Lower leg skin (tissue), 4 donors: Measurements from ENCODE around the gene DENND6B. TPM values are rescaled to one million over a fixed set of nuclear protein-coding genes. Genes with fewer than 3 reads are reported as not detected.

ENCODE experiments used
- DNase-seq, 2 donors: peaks; one replicate each; pipeline ENCODE4 v3.0.0-alpha.2; 2019; ENCODE audit warnings: low spot score in 2 of 2
- H3K4me3 ChIP-seq: fragments of 200-600 bp; sonication (generic); 2 replicates; pipeline ENCODE4 v1.5.1; 2017; ENCODE audit warnings: mild to moderate bottlenecking, low read depth; ENCODE audit not compliant: poor library complexity, severe bottlenecking
- POLR2A ChIP-seq, 2 donors: fragments of 450-650 bp; IDR thresholded peaks; one replicate each; pipeline ENCODE4 v1.6.1; 2016 to 2017; ENCODE audit warnings: antibody characterized with exemption in 2 of 2, mild to moderate bottlenecking in 1 of 2, moderate library complexity in 1 of 2
- WGBS, 2 donors: methylation state at CpG; one replicate each; pipeline ENCODE4 v1.1.5; 2018; 5-methylcytosine and 5-hydroxymethylcytosine counted together
- intact Hi-C: fragments of 100-400 bp; cut with DNase I; formaldehyde crosslinking; loops from one replicate; pipeline ENCODE4 v1.15.0; 2023; ENCODE audit warnings: low total_unique reads
- total RNA-seq, 4 donors: library from RNA; depleted of rRNA; stranded (reverse); fragments of >200 nt; gene quantifications; one replicate each; pipeline ENCODE4 v1.1.0, GENCODE V29; 2016
- TF ChIP-seq, protein P1 (sequence below), 3 donors: fragments of 450-650 bp; IDR thresholded peaks; one replicate each; pipeline ENCODE4 v1.5.1; 2016; ENCODE audit warnings: antibody characterized with exemption in 3 of 3, mild to moderate bottlenecking in 3 of 3, moderate library complexity in 2 of 3

Gene DENND6B
- total RNA-seq, 4 donors from 2014 or later, result 0.97 to 8.8 (median 6.5) TPM

GRCh38 chr22:50298937-50299784, 27.7 kb downstream of the DENND6B start:
- WGBS, 2 donors, result 27 to 28% methylated on average over 43 to 48 of the region's 59 CpGs
- intact Hi-C loops, result no loop called here
- H3K4me3 ChIP-seq, result no peak overlapping the region
- no peak for DNase-seq
- TF ChIP-seq POLR2A (IDR thresholded peaks at IDR 0.05), result no peak
- TF ChIP-seq, protein P1, sequence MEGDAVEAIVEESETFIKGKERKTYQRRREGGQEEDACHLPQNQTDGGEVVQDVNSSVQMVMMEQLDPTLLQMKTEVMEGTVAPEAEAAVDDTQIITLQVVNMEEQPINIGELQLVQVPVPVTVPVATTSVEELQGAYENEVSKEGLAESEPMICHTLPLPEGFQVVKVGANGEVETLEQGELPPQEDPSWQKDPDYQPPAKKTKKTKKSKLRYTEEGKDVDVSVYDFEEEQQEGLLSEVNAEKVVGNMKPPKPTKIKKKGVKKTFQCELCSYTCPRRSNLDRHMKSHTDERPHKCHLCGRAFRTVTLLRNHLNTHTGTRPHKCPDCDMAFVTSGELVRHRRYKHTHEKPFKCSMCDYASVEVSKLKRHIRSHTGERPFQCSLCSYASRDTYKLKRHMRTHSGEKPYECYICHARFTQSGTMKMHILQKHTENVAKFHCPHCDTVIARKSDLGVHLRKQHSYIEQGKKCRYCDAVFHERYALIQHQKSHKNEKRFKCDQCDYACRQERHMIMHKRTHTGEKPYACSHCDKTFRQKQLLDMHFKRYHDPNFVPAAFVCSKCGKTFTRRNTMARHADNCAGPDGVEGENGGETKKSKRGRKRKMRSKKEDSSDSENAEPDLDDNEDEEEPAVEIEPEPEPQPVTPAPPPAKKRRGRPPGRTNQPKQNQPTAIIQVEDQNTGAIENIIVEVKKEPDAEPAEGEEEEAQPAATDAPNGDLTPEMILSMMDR (IDR thresholded peaks at IDR 0.05), result no peak

- TF ChIP-seq POLR2A (IDR thresholded peaks at IDR 0.05), result no peak
- TF ChIP-seq, protein P1 (IDR thresholded peaks at IDR 0.05), result no peak
- intact Hi-C loops, result no loop called here
- no peak for DNase-seq
- 78 to 84% methylated on average over 4 of the region's 4 CpGs for WGBS, 2 donors
- no peak overlapping the region for H3K4me3 ChIP-seq
Observed at GRCh38 chr22:50298266-50298637, 28.6 kb downstream of the DENND6B start.

DNA sequence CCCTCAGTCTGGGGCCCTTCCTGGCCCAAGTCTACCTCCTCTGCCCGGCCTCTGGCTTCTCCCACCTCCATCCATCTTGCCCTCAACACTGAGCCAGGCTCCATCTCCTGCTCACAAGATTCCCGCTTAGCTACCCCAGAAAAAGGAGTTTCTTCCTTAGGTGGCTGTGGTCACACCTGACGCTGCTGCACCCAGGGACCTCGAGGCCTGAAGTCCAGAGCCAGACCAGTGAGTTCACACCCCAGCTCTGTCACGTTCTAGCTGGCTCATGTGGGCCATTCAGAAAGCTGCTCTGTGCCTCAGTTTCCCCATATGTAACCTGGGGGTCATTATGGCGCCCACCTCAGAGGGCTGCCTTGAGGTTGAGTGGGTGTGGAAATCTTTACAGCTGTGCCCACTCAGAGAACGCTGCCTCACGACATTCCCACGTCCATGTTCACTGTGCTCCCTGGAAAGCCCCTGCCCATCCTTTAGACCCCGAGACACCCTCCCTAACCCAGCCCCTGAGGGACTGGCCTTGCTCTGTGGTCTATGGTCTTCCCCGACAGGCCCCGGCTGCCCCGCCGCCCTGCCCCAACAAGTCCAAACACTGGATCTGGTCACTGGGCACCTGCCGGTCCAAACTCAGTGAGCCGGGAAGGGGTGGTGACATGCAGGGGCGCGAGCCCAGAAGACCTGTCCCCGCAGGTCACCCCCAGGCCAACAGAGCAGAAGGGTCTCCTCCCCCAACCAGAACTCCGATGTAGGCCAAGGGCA, 29.1 kb downstream of the DENND6B start:
- 87 to 91% methylated on average over 20 of the region's 20 CpGs for WGBS, 2 donors
- no peak overlapping the region for H3K4me3 ChIP-seq
- no peak for TF ChIP-seq POLR2A (IDR thresholded peaks at IDR 0.05)
- TF ChIP-seq, protein P1 (IDR thresholded peaks at IDR 0.05), result no peak
- intact Hi-C loops, result no loop called here
- no peak for DNase-seq

GRCh38 chr22:50296658-50297490, 29.9 kb downstream of the DENND6B start:
- intact Hi-C loops, result no loop called here
- TF ChIP-seq, protein P1 (IDR thresholded peaks at IDR 0.05), result no peak
- no peak for TF ChIP-seq POLR2A (IDR thresholded peaks at IDR 0.05)
- WGBS, 2 donors, result 65 to 68% methylated on average over 25 to 29 of the region's 29 CpGs
- no peak overlapping the region for H3K4me3 ChIP-seq
- DNase-seq, result no peak

- no peak for TF ChIP-seq POLR2A (IDR thresholded peaks at IDR 0.05)
- TF ChIP-seq, protein P1 (IDR thresholded peaks at IDR 0.05), result no peak
- intact Hi-C loops, result no loop called here
- 50 to 60% methylated on average over 1 to 5 of the region's 5 CpGs for WGBS, 2 donors
- H3K4me3 ChIP-seq, result no peak overlapping the region
- no peak for DNase-seq
Observed at GRCh38 chr22:50294319-50294656, 32.5 kb downstream of the DENND6B start.
